ENCODE results near the gene SHANK2. TPM values are rescaled to one million over a fixed set of nuclear protein-coding genes. Genes with fewer than 3 reads are reported as not detected.

Gene SHANK2
- total RNA-seq, 1 experiment from 2014 or later: 0.71 TPM

GRCh38 chr11:71268706-71269321 lies 16.4 kb upstream of the SHANK2 start:
- TF ChIP-seq CTCF (conservative IDR thresholded peaks at IDR 0.05; ENCODE audit: low read depth, low read length) (no peak), EZH2 (IDR thresholded peaks at IDR 0.05; ENCODE audit: borderline replicate concordance, low read depth, low read length, poor library complexity, severe bottlenecking) (no peak)
- Histone ChIP-seq H3K4me3 (ENCODE audit: low read depth, low read length, poor library complexity, severe bottlenecking) (no peak overlapping the region), H3K27me3 (replicated peaks; ENCODE audit: insufficient read depth, low read depth, low read length, poor library complexity) (no peaks in the 10 kb centered on the region), H3K4me1 (ENCODE audit: insufficient read depth, low read length, poor library complexity, severe bottlenecking) (no peaks in the 10 kb centered on the region), H3K27ac (ENCODE audit: low read depth, low read length, poor library complexity, severe bottlenecking) (no peak overlapping the region), H3K9me3 (ENCODE audit: low read depth, low read length, poor library complexity, severe bottlenecking) (no peaks in the 10 kb centered on the region), H3K36me3 (ENCODE audit: insufficient read depth, low read length, poor library complexity, severe bottlenecking) (no peaks in the 10 kb centered on the region)
- POLR2A ChIA-PET (ENCODE audit: low non-redundant PET): no interaction called here
- CTCF ChIA-PET: no interaction called here
- no peak for DNase-seq (ENCODE audit: low spot score)
- intact Hi-C loops (cut with micrococcal nuclease; ENCODE audit: unreplicated experiment): no loop called here
- BruUV-seq (replicated peaks): no TSS peak

GRCh38 chr11:71267807-71268421 lies 15.5 kb upstream of the SHANK2 start:
- no peaks in the 10 kb centered on the region for H3K36me3 ChIP-seq (ENCODE audit: insufficient read depth, low read length, poor library complexity, severe bottlenecking)
- CTCF ChIA-PET: no interaction called here
- no peak for TF ChIP-seq CTCF (conservative IDR thresholded peaks at IDR 0.05; ENCODE audit: low read depth, low read length)
- no peak for TF ChIP-seq EZH2 (IDR thresholded peaks at IDR 0.05; ENCODE audit: borderline replicate concordance, low read depth, low read length, poor library complexity, severe bottlenecking)
- no peak for DNase-seq (ENCODE audit: low spot score)
- POLR2A ChIA-PET (ENCODE audit: low non-redundant PET): no interaction called here
- BruUV-seq (replicated peaks): no TSS peak
- no peaks in the 10 kb centered on the region for H3K9me3 ChIP-seq (ENCODE audit: low read depth, low read length, poor library complexity, severe bottlenecking)
- H3K4me3 ChIP-seq (ENCODE audit: low read depth, low read length, poor library complexity, severe bottlenecking): no peak overlapping the region
- no peak overlapping the region for H3K27ac ChIP-seq (ENCODE audit: low read depth, low read length, poor library complexity, severe bottlenecking)
- no peaks in the 10 kb centered on the region for H3K4me1 ChIP-seq (ENCODE audit: insufficient read depth, low read length, poor library complexity, severe bottlenecking)
- H3K27me3 ChIP-seq (replicated peaks; ENCODE audit: insufficient read depth, low read depth, low read length, poor library complexity): no peaks in the 10 kb centered on the region
- intact Hi-C loops (cut with micrococcal nuclease; ENCODE audit: unreplicated experiment): no loop called here

- no peaks in the 10 kb centered on the region for H3K36me3 ChIP-seq (ENCODE audit: insufficient read depth, low read length, poor library complexity, severe bottlenecking)
- no peaks in the 10 kb centered on the region for H3K4me1 ChIP-seq (ENCODE audit: insufficient read depth, low read length, poor library complexity, severe bottlenecking)
- CTCF ChIA-PET: no interaction called here
- H3K9me3 ChIP-seq (ENCODE audit: low read depth, low read length, poor library complexity, severe bottlenecking): no peaks in the 10 kb centered on the region
- H3K4me3 ChIP-seq (ENCODE audit: low read depth, low read length, poor library complexity, severe bottlenecking): no peak overlapping the region
- BruUV-seq (replicated peaks): no TSS peak
- no peak for DNase-seq (ENCODE audit: low spot score)
- intact Hi-C loops (cut with micrococcal nuclease; ENCODE audit: unreplicated experiment): no loop called here
- no peaks in the 10 kb centered on the region for H3K27me3 ChIP-seq (replicated peaks; ENCODE audit: insufficient read depth, low read depth, low read length, poor library complexity)
- TF ChIP-seq EZH2 (IDR thresholded peaks at IDR 0.05; ENCODE audit: borderline replicate concordance, low read depth, low read length, poor library complexity, severe bottlenecking) (no peak), CTCF (conservative IDR thresholded peaks at IDR 0.05; ENCODE audit: low read depth, low read length) (no peak)
- no peak overlapping the region for H3K27ac ChIP-seq (ENCODE audit: low read depth, low read length, poor library complexity, severe bottlenecking)
- POLR2A ChIA-PET (ENCODE audit: low non-redundant PET): no interaction called here
Observed at GRCh38 chr11:71266114-71266833, 13.9 kb upstream of the SHANK2 start.
